IMR-90 (cell line): ENCODE results near the gene PIRT. TPM values are rescaled to one million over a fixed set of nuclear protein-coding genes. Genes with fewer than 3 reads are reported as not detected.

Experiments
- ATAC-seq: fragments of 200-7000 bp; cut with Tn5 transposase; 2 replicates; pipeline ENCODE4 v1.9.1; 2020; ENCODE audit warnings: low read depth, mild to moderate bottlenecking, moderate library complexity
- BruUV-seq: library from RNA; stranded (reverse); fragments of 400-500 nt; replicated peaks from 2 replicates; lab custom pipeline; 2021; lab: Mats Ljungman, UMichigan
- CTCF ChIA-PET: fragments of 300-600 bp; formaldehyde crosslinking; extraction: SDS; loops from one replicate; lab custom pipeline; 2021; ENCODE audit warnings: antibody characterized with exemption; lab: Yijun Ruan, JAX
- POLR2A ChIA-PET: fragments of 300-600 bp; sonication (Branson Sonifier 250); formaldehyde crosslinking; loops from one replicate; lab custom pipeline; 2022; ENCODE audit warnings: antibody characterized with exemption; ENCODE audit not compliant: unreplicated experiment; lab: Charles Lee
- DNase-seq: peaks from one replicate; pipeline ENCODE4 v3.0.0; 2013
- H2AFZ ChIP-seq: replicated peaks from 2 replicates; pipeline ENCODE3; 2013; ENCODE audit warnings: low read length, mild to moderate bottlenecking; ENCODE audit not compliant: poor library complexity
- H2AK5ac ChIP-seq: 2 replicates; pipeline ENCODE4 v1.6.1; 2013; ENCODE audit warnings: low read depth, low read length, inconsistent platforms
- H2AK9ac ChIP-seq: replicated peaks from 2 replicates; pipeline ENCODE3; 2013; ENCODE audit warnings: mild to moderate bottlenecking, low read depth, low read length, moderate library complexity; ENCODE audit not compliant: poor library complexity
- H2BK120ac ChIP-seq: 2 replicates; pipeline ENCODE4 v1.6.1; 2013; ENCODE audit warnings: low read depth, low read length, inconsistent platforms
- H2BK15ac ChIP-seq: 3 replicates; pipeline ENCODE4 v1.6.1; 2013; ENCODE audit warnings: low read depth, low read length, inconsistent platforms
- H2BK20ac ChIP-seq: 2 replicates; pipeline ENCODE4 v1.6.1; 2013; ENCODE audit warnings: low read depth, mild to moderate bottlenecking, inconsistent platforms, low read length, moderate library complexity
- H2BK5ac ChIP-seq: 2 replicates; pipeline ENCODE4 v1.6.1; 2013; ENCODE audit warnings: mild to moderate bottlenecking, low read depth, low read length, inconsistent platforms; ENCODE audit not compliant: poor library complexity, severe bottlenecking
- H3K14ac ChIP-seq: replicated peaks from 2 replicates; pipeline ENCODE4 v1.6.1; 2013; ENCODE audit warnings: low read depth, low read length, inconsistent platforms
- H3K18ac ChIP-seq: 2 replicates; pipeline ENCODE4 v1.6.1; 2013; ENCODE audit warnings: low read depth, low read length, control low read depth
- H3K23ac ChIP-seq: 2 replicates; pipeline ENCODE4 v1.6.1; 2013; ENCODE audit warnings: low read depth, low read length, inconsistent platforms
- H3K27ac ChIP-seq: 2 replicates; pipeline ENCODE4 v1.5.1; 2013; ENCODE audit warnings: mild to moderate bottlenecking, control low read depth, low read length; ENCODE audit not compliant: insufficient read depth
- H3K27me3 ChIP-seq: 2 replicates; pipeline ENCODE4 v1.6.1; 2013; ENCODE audit warnings: low read length; ENCODE audit not compliant: control insufficient read depth, insufficient read depth
- H3K36me3 ChIP-seq: 2 replicates; pipeline ENCODE4 v1.6.1; 2013; ENCODE audit warnings: low read length, mixed read lengths; ENCODE audit not compliant: control insufficient read depth, insufficient read depth
- H3K4ac ChIP-seq: 2 replicates; pipeline ENCODE4 v1.6.1; 2013; ENCODE audit warnings: low read depth, low read length, inconsistent platforms
- H3K4me1 ChIP-seq: 2 replicates; pipeline ENCODE4 v1.6.1; 2013; ENCODE audit warnings: low read length, mixed read lengths; ENCODE audit not compliant: control insufficient read depth, insufficient read depth
- H3K4me2 ChIP-seq: 2 replicates; pipeline ENCODE4 v1.6.1; 2013; ENCODE audit warnings: low read depth, mild to moderate bottlenecking, control low read depth, low read length, moderate library complexity
- H3K4me3 ChIP-seq: 2 replicates; pipeline ENCODE4 v1.5.1; 2013; ENCODE audit warnings: low read depth, mild to moderate bottlenecking, control low read depth, low read length, moderate library complexity; ENCODE audit not compliant: insufficient read depth
- H3K56ac ChIP-seq: 2 replicates; pipeline ENCODE4 v1.6.1; 2013; ENCODE audit warnings: low read length, inconsistent platforms; ENCODE audit not compliant: insufficient read depth; ENCODE audit errors: extremely low read depth
- H3K79me1 ChIP-seq, 2 experiments: 2 replicates each; pipeline ENCODE4 v1.6.1; 2013; ENCODE audit warnings: low read length in 2 of 2, inconsistent platforms in 1 of 2, low read depth in 1 of 2
- H3K9ac ChIP-seq: 2 replicates; pipeline ENCODE4 v1.6.1; 2013; ENCODE audit warnings: low read depth, low read length, control low read depth
- H3K9me1 ChIP-seq: 2 replicates; pipeline ENCODE4 v1.6.1; 2013; ENCODE audit warnings: low read length, inconsistent platforms; ENCODE audit not compliant: insufficient read depth
- H3K9me3 ChIP-seq: 2 replicates; pipeline ENCODE4 v1.6.1; 2013; ENCODE audit warnings: low read length; ENCODE audit not compliant: control insufficient read depth, insufficient read depth
- H4K20me1 ChIP-seq: 2 replicates; pipeline ENCODE4 v1.6.1; 2013; ENCODE audit warnings: low read length, inconsistent platforms; ENCODE audit not compliant: insufficient read depth
- H4K5ac ChIP-seq: 2 replicates; pipeline ENCODE4 v1.6.1; 2013; ENCODE audit warnings: mild to moderate bottlenecking, low read depth, low read length, control low read depth
- H4K8ac ChIP-seq, 2 experiments: 2 replicates each; pipeline ENCODE4 v1.6.1; 2013; ENCODE audit warnings: low read depth in 2 of 2, low read length in 2 of 2, control low read depth in 1 of 2, inconsistent platforms in 1 of 2
- H4K91ac ChIP-seq: 2 replicates; pipeline ENCODE4 v1.6.1; 2013; ENCODE audit warnings: low read depth, low read length, inconsistent platforms; ENCODE audit not compliant: insufficient read depth
- BHLHE40 ChIP-seq: fragments of 150-350 bp; IDR thresholded peaks from 2 replicates; pipeline ENCODE4 v1.6.1; 2016; ENCODE audit warnings: mild to moderate bottlenecking, low read depth, low read length
- CEBPB ChIP-seq: IDR thresholded peaks from 2 replicates; pipeline ENCODE4 v1.6.1; 2012; ENCODE audit warnings: low read depth, low read length, improper control_type of control experiment
- CHD1 ChIP-seq: IDR thresholded peaks from 2 replicates; pipeline ENCODE4 v1.6.1; 2012; ENCODE audit warnings: low read depth, low read length, improper control_type of control experiment
- FOS ChIP-seq: fragments of 150-350 bp; IDR thresholded peaks from 2 replicates; pipeline ENCODE4 v1.6.1; 2016; ENCODE audit warnings: low read depth, low read length
- MAFK ChIP-seq: IDR thresholded peaks from 2 replicates; pipeline ENCODE4 v1.6.1; 2012; ENCODE audit warnings: low read depth, low read length, improper control_type of control experiment
- MAZ ChIP-seq: IDR thresholded peaks from 2 replicates; pipeline ENCODE4 v1.6.1; 2012; ENCODE audit warnings: low read depth, mild to moderate bottlenecking, low read length, improper control_type of control experiment, moderate library complexity, borderline replicate concordance
- MXI1 ChIP-seq: IDR thresholded peaks from 2 replicates; pipeline ENCODE4 v1.6.1; 2012; ENCODE audit warnings: low read depth, mild to moderate bottlenecking, low read length, moderate library complexity, borderline replicate concordance
- NFE2L2 ChIP-seq: fragments of 150-350 bp; IDR thresholded peaks from 2 replicates; pipeline ENCODE4 v1.6.1; 2016; ENCODE audit warnings: low read depth, mild to moderate bottlenecking, low read length
- POLR2A ChIP-seq: IDR thresholded peaks from 2 replicates; pipeline ENCODE4 v1.6.1; 2012; ENCODE audit warnings: mild to moderate bottlenecking, low read depth, low read length
- RAD21 ChIP-seq: IDR thresholded peaks from 2 replicates; pipeline ENCODE4 v1.6.1; 2012; ENCODE audit warnings: low read length, improper control_type of control experiment
- RCOR1 ChIP-seq: IDR thresholded peaks from 2 replicates; pipeline ENCODE4 v1.6.1; 2012; ENCODE audit warnings: mild to moderate bottlenecking, low read length, improper control_type of control experiment; ENCODE audit not compliant: insufficient replicate concordance
- RFX5 ChIP-seq: IDR thresholded peaks from 2 replicates; pipeline ENCODE4 v1.8.0; 2012; ENCODE audit warnings: low read depth, mild to moderate bottlenecking, low read length, moderate library complexity
- SMC3 ChIP-seq: fragments of 150-350 bp; IDR thresholded peaks from 2 replicates; pipeline ENCODE4 v1.6.1; 2016; ENCODE audit warnings: low read depth, mild to moderate bottlenecking, antibody characterized with exemption, low read length, moderate library complexity
- WGBS, 2 experiments: methylation state at CpG; one replicate each; pipeline versions ENCODE4 v1.1.5 to v1.1.7; 2013; ENCODE audit warnings: missing lambda C conversion rate in 2 of 2; ENCODE audit not compliant: insufficient read length in 1 of 2; ENCODE audit errors: extremely low coverage in 2 of 2; 5-methylcytosine and 5-hydroxymethylcytosine counted together
- dilution Hi-C: fragments of 300-500 bp; cut with HindIII; formaldehyde crosslinking; loops from one replicate; pipeline ENCODE4 v1.14.3; 2018; ENCODE audit warnings: low sequenced_read_pairs; ENCODE audit not compliant: unreplicated experiment
- in situ Hi-C: fragments of 300-500 bp; cut with MboI; formaldehyde crosslinking; loops from 3 replicates; pipeline ENCODE4 v1.14.3; 2019; ENCODE audit warnings: low sequenced_read_pairs, inconsistent platforms, mixed read lengths
- intact Hi-C: fragments of 100-400 bp; cut with micrococcal nuclease; formaldehyde crosslinking; loops from 2 replicates; pipeline ENCODE4 v1.10.0; 2022
- polyA plus RNA-seq, 3 experiments: library from polyadenylated mRNA; depleted of rRNA; stranded (reverse); fragments of >200 nt; gene quantifications; 2 replicates each; pipeline ENCODE4 v1.2.3, GENCODE V29; 2012; ENCODE audit warnings: low replicate concordance in 1 of 3
- total RNA-seq: library from RNA; depleted of rRNA; stranded (reverse); fragments of >200 nt; gene quantifications from 2 replicates; pipeline ENCODE4 v1.2.3, GENCODE V29; 2012
- TF ChIP-seq, protein P1 (sequence below): fragments of 150-350 bp; IDR thresholded peaks from 2 replicates; pipeline ENCODE4 v1.6.1; 2016; ENCODE audit warnings: low read depth, mild to moderate bottlenecking, low read length, moderate library complexity, borderline replicate concordance
- TF ChIP-seq, protein P2 (sequence below): conservative IDR thresholded peaks from 2 replicates; pipeline ENCODE4 v1.5.1; 2012; ENCODE audit warnings: mild to moderate bottlenecking, low read depth, low read length, improper control_type of control experiment
- TF ChIP-seq, protein P3 (sequence below): fragments of 150-350 bp; IDR thresholded peaks from 2 replicates; pipeline ENCODE4 v1.6.1; 2017; ENCODE audit warnings: mild to moderate bottlenecking, antibody characterized with exemption, low read length, low read depth

PIRT gene
- total and polyA plus RNA-seq, 2 of the 4 experiments (the other 2 are of a cell fraction) = not detected

DNA sequence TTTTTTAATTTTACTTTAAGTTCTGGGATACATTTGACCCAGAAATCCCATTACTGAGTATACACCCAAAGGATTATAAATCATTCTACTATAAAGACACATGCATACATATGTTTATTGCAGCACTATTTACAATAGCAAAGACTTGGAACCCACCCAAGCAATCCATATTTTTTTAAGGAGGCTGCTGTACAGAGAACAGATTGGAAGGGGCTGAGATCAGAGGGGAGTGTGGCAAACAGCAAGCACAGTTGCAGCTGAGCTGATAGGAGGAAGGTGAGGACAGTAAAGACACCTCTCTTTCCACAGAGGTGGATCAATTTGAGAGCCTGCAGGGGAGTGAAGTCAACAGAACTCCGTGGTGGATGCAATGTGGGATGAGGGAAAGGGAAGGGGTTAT is 23.8 kb downstream of the PIRT start:
- Histone ChIP-seq H3K36me3 (no peaks in the 10 kb centered on the region), H3K27me3 (no peaks in the 10 kb centered on the region), H3K9me3 (no peaks in the 10 kb centered on the region), H4K5ac (no peak overlapping the region), H3K4ac (no peak overlapping the region), H4K91ac (no peak overlapping the region), H2BK5ac (no peak overlapping the region), H4K8ac (no peak overlapping the region), H3K18ac (no peak overlapping the region), H2BK120ac (no peak overlapping the region), H2AFZ (no peak overlapping the region), H3K9me1 (no peaks in the 10 kb centered on the region), H3K9ac (no peak overlapping the region), H2BK20ac (no peak overlapping the region), H3K4me3 (no peak overlapping the region), H3K27ac (no peak overlapping the region), H3K56ac (no peak overlapping the region), H4K20me1 (no peaks in the 10 kb centered on the region), H2BK15ac (no peak overlapping the region), H3K4me2 (no peak overlapping the region), H3K4me1 (no peaks in the 10 kb centered on the region), H2AK9ac (no peak overlapping the region), H3K14ac (no peak overlapping the region), H2AK5ac (no peak overlapping the region), H3K23ac (no peak overlapping the region), H3K79me1 (no peaks in the 10 kb centered on the region)
- DNase-seq = no peak
- intact Hi-C loops = no loop called here
- no peak for TF ChIP-seq RAD21
- no peak for TF ChIP-seq CEBPB
- TF ChIP-seq BHLHE40 = no peak
- no peak for TF ChIP-seq MXI1
- TF ChIP-seq CHD1 = no peak
- TF ChIP-seq MAZ = no peak
- TF ChIP-seq NFE2L2 = no peak
- TF ChIP-seq SMC3 = no peak
- TF ChIP-seq, protein P1, sequence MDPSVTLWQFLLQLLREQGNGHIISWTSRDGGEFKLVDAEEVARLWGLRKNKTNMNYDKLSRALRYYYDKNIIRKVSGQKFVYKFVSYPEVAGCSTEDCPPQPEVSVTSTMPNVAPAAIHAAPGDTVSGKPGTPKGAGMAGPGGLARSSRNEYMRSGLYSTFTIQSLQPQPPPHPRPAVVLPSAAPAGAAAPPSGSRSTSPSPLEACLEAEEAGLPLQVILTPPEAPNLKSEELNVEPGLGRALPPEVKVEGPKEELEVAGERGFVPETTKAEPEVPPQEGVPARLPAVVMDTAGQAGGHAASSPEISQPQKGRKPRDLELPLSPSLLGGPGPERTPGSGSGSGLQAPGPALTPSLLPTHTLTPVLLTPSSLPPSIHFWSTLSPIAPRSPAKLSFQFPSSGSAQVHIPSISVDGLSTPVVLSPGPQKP = no peak
- TF ChIP-seq RFX5 = no peak
- TF ChIP-seq RCOR1 = no peak
- TF ChIP-seq, protein P2, sequence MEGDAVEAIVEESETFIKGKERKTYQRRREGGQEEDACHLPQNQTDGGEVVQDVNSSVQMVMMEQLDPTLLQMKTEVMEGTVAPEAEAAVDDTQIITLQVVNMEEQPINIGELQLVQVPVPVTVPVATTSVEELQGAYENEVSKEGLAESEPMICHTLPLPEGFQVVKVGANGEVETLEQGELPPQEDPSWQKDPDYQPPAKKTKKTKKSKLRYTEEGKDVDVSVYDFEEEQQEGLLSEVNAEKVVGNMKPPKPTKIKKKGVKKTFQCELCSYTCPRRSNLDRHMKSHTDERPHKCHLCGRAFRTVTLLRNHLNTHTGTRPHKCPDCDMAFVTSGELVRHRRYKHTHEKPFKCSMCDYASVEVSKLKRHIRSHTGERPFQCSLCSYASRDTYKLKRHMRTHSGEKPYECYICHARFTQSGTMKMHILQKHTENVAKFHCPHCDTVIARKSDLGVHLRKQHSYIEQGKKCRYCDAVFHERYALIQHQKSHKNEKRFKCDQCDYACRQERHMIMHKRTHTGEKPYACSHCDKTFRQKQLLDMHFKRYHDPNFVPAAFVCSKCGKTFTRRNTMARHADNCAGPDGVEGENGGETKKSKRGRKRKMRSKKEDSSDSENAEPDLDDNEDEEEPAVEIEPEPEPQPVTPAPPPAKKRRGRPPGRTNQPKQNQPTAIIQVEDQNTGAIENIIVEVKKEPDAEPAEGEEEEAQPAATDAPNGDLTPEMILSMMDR = no peak
- no peak for TF ChIP-seq POLR2A
- TF ChIP-seq FOS = no peak
- TF ChIP-seq MAFK = no peak
- TF ChIP-seq, protein P3, sequence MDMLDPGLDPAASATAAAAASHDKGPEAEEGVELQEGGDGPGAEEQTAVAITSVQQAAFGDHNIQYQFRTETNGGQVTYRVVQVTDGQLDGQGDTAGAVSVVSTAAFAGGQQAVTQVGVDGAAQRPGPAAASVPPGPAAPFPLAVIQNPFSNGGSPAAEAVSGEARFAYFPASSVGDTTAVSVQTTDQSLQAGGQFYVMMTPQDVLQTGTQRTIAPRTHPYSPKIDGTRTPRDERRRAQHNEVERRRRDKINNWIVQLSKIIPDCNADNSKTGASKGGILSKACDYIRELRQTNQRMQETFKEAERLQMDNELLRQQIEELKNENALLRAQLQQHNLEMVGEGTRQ = no peak
- dilution Hi-C loops = no loop called here
- no peak for ATAC-seq
- BruUV-seq = no TSS peak
- ChIA-PET CTCF (no interaction called here), POLR2A (no interaction called here)
- in situ Hi-C loops = no loop called here
- no CpG with 5 or more reads among the region's 1 CpG for WGBS, 2 experiments
